Liver (tissue), 9 donors: ENCODE measurements around the gene TMEM98. TPM values are rescaled to one million over a fixed set of nuclear protein-coding genes. Genes with fewer than 3 reads are reported as not detected.
A peak's percentile ranks its signal among the peaks of the same experiment; 100 is the strongest.

Source experiments
- DNase-seq: peaks from one replicate; pipeline ENCODE4 v3.0.0-alpha.2; 2017; ENCODE audit warnings: low spot score
- H3K27ac ChIP-seq, 2 donors: one replicate each; pipeline ENCODE4 v1.7.0; 2013; ENCODE audit warnings: inconsistent platforms in 2 of 2, low read length in 2 of 2, control low read depth in 1 of 2, low read depth in 1 of 2, mild to moderate bottlenecking in 1 of 2
- H3K27me3 ChIP-seq, 4 donors: one replicate each; pipeline versions ENCODE4 v1.6.1 to v1.7.0; 2013; ENCODE audit warnings: low read length in 3 of 4, inconsistent platforms in 1 of 4, mild to moderate bottlenecking in 1 of 4, moderate library complexity in 1 of 4; ENCODE audit not compliant: control insufficient read depth in 4 of 4, insufficient read depth in 4 of 4
- H3K36me3 ChIP-seq, 4 donors: one replicate each; pipeline versions ENCODE4 v1.6.1 to v1.7.0; 2013; ENCODE audit warnings: low read length in 3 of 4, mild to moderate bottlenecking in 3 of 4, low read depth in 1 of 4, moderate library complexity in 1 of 4; ENCODE audit not compliant: control insufficient read depth in 4 of 4, insufficient read depth in 3 of 4
- H3K4me1 ChIP-seq, 4 donors: one replicate each; pipeline versions ENCODE4 v1.6.1 to v1.7.0; 2013; ENCODE audit warnings: low read length in 3 of 4, mild to moderate bottlenecking in 3 of 4, moderate library complexity in 1 of 4; ENCODE audit not compliant: control insufficient read depth in 4 of 4, insufficient read depth in 4 of 4
- H3K4me3 ChIP-seq, 3 donors: one replicate each; pipeline versions ENCODE4 v1.6.1 to v1.7.0; 2013; ENCODE audit warnings: low read length in 3 of 3, control low read depth in 1 of 3, low read depth in 1 of 3, mild to moderate bottlenecking in 1 of 3
- H3K9ac ChIP-seq, 2 donors: one replicate each; pipeline ENCODE4 v1.7.0; 2013; ENCODE audit warnings: low read length in 2 of 2, mild to moderate bottlenecking in 2 of 2, moderate library complexity in 2 of 2, control low read depth in 1 of 2, low read depth in 1 of 2
- H3K9me3 ChIP-seq, 4 donors: one replicate each; pipeline versions ENCODE4 v1.6.1 to v1.7.0; 2013; ENCODE audit warnings: low read length in 3 of 4; ENCODE audit not compliant: control insufficient read depth in 4 of 4
- ATF3 ChIP-seq: IDR thresholded peaks from 2 replicates; pipeline ENCODE4 v1.6.1; 2016; ENCODE audit warnings: antibody characterized with exemption
- CTCF ChIP-seq: fragments of 150-350 bp; IDR thresholded peaks from 2 replicates; pipeline ENCODE4 v1.5.1; 2017; ENCODE audit warnings: improper control_type of control experiment, low read depth, low read length; ENCODE audit not compliant: missing input control
- EGR1 ChIP-seq, 2 donors: IDR thresholded peaks; 2 replicates each; pipeline ENCODE4 v1.6.1; 2016 to 2018; ENCODE audit warnings: antibody characterized with exemption in 2 of 2, low read depth in 2 of 2
- FOXA1 ChIP-seq: IDR thresholded peaks from 2 replicates; pipeline ENCODE4 v1.6.1; 2016; ENCODE audit warnings: antibody characterized with exemption
- FOXA2 ChIP-seq: IDR thresholded peaks from 2 replicates; pipeline ENCODE4 v1.6.1; 2016; ENCODE audit warnings: antibody characterized with exemption
- GABPA ChIP-seq, 2 donors: IDR thresholded peaks in 1 of 2; conservative IDR thresholded peaks in 1 of 2; 2 replicates each; pipeline ENCODE4 v1.6.1; 2016; ENCODE audit warnings: antibody characterized with exemption in 2 of 2, mild to moderate bottlenecking in 1 of 2, moderate library complexity in 1 of 2
- HNF4A ChIP-seq, 2 donors: conservative IDR thresholded peaks; 2 replicates each; pipeline ENCODE4 v1.6.1; 2016; ENCODE audit warnings: antibody characterized with exemption in 2 of 2, mild to moderate bottlenecking in 2 of 2
- HNF4G ChIP-seq: IDR thresholded peaks from 2 replicates; pipeline ENCODE4 v1.6.1; 2016; ENCODE audit warnings: antibody characterized with exemption
- JUND ChIP-seq, 2 donors: IDR thresholded peaks; 2 replicates each; pipeline ENCODE4 v1.6.1; 2016; ENCODE audit warnings: antibody characterized with exemption in 2 of 2
- MAX ChIP-seq: IDR thresholded peaks from 2 replicates; pipeline ENCODE4 v1.6.1; 2016; ENCODE audit warnings: antibody characterized with exemption
- NR2F2 ChIP-seq: IDR thresholded peaks from 2 replicates; pipeline ENCODE4 v1.6.1; 2016; ENCODE audit warnings: antibody characterized with exemption
- RAD21 ChIP-seq, 2 donors: IDR thresholded peaks; 2 replicates each; pipeline ENCODE4 v1.6.1; 2016; ENCODE audit warnings: antibody characterized with exemption in 2 of 2, mild to moderate bottlenecking in 2 of 2
- REST ChIP-seq: IDR thresholded peaks from 2 replicates; pipeline ENCODE4 v1.6.1; 2016; ENCODE audit warnings: antibody characterized with exemption, mild to moderate bottlenecking
- RXRA ChIP-seq, 2 donors: IDR thresholded peaks; 2 replicates each; pipeline ENCODE4 v1.6.1; 2017 to 2018; ENCODE audit warnings: antibody characterized with exemption in 2 of 2, mild to moderate bottlenecking in 1 of 2
- SP1 ChIP-seq: IDR thresholded peaks from 2 replicates; pipeline ENCODE4 v1.6.1; 2018; ENCODE audit warnings: antibody characterized with exemption, mild to moderate bottlenecking
- TAF1 ChIP-seq: conservative IDR thresholded peaks from 2 replicates; pipeline ENCODE4 v1.6.1; 2016; ENCODE audit warnings: antibody characterized with exemption, mild to moderate bottlenecking
- YY1 ChIP-seq: IDR thresholded peaks from 2 replicates; pipeline ENCODE4 v1.6.1; 2016; ENCODE audit warnings: antibody characterized with exemption, mild to moderate bottlenecking
- ZBTB33 ChIP-seq: IDR thresholded peaks from 2 replicates; pipeline ENCODE4 v1.6.1; 2016; ENCODE audit warnings: antibody characterized with exemption
- WGBS: extraction: QIAGEN DNeasy Blood & Tissue Kit; methylation state at CpG from one replicate; pipeline ENCODE4 v1.1.7; 2013; 5-methylcytosine and 5-hydroxymethylcytosine counted together
- polyA plus RNA-seq, 2 donors: library from polyadenylated mRNA; stranded (reverse) in 1 of 2; unstranded in 1 of 2; fragments of 200-250 nt in 1 of 2; fragments of >200 nt in 1 of 2; fragmentation: Nextera tagmentation in 1 of 2; extraction: Ambion mirVana in 1 of 2; gene quantifications; one replicate each; pipeline versions ENCODE4 v1.2.1 to v1.2.3, GENCODE V29; 2013 to 2015
- total RNA-seq, 2 donors: library from RNA; depleted of rRNA; stranded (reverse); fragments of >200 nt; gene quantifications; one replicate each; pipeline ENCODE4 v1.2.3, GENCODE V29; 2014
- donor health status: healthy.
- donor health status: healthy.
- donor health status: healthy.
- donor health status: healthy.
- donor health status: healthy.

Gene TMEM98
- total and polyA plus RNA-seq, 4 donors = 7.0 to 17.5 (median 10.7) TPM

- Histone ChIP-seq H3K9me3 (no peaks in the 10 kb centered on the region), H3K4me3 (no peak overlapping the region), H3K27ac (no peak overlapping the region), H3K36me3 (no peaks in the 10 kb centered on the region), H3K4me1 (peaks cover 2 to 16% (median 7%) of the 10 kb centered on the region in 4 donors), H3K9ac (no peak overlapping the region), H3K27me3 (no peaks in the 10 kb centered on the region)
- no peak for DNase-seq
- TF ChIP-seq HNF4A (conservative IDR thresholded peaks at IDR 0.05) (peak; percentile 43 to 50), CTCF (no peak)
- WGBS = 33% methylated on average over 1 of the region's 1 CpG
These were observed 48.8 kb upstream of the TMEM98 start for GRCh38 chr17:32879134-32879533.

GRCh38 chr17:32880671-32881453 lies 47.1 kb upstream of the TMEM98 start:
- Histone ChIP-seq H3K36me3 (no peaks in the 10 kb centered on the region), H3K4me1 (peaks cover 0 to 11% (median 6%) of the 10 kb centered on the region in 4 donors), H3K9me3 (no peaks in the 10 kb centered on the region), H3K4me3 (no peak overlapping the region), H3K9ac (no peak overlapping the region), H3K27me3 (no peaks in the 10 kb centered on the region), H3K27ac (no peak overlapping the region)
- WGBS = 82% methylated on average over 6 of the region's 6 CpGs
- TF ChIP-seq JUND (IDR thresholded peaks at IDR 0.05) (no peak), YY1 (no peak), SP1 (no peak), HNF4A (conservative IDR thresholded peaks at IDR 0.05) (no peak), EGR1 (IDR thresholded peaks at IDR 0.05; ENCODE audit: low read depth in 2 of 2) (no peak), REST (no peak), RAD21 (IDR thresholded peaks at IDR 0.05) (no peak), RXRA (IDR thresholded peaks at IDR 0.05) (no peak), HNF4G (no peak), ZBTB33 (no peak), TAF1 (no peak), GABPA (IDR thresholded peaks at IDR 0.05 in 1 of 2, conservative IDR thresholded peaks at IDR 0.05 in 1 of 2) (no peak), FOXA2 (no peak), FOXA1 (no peak), ATF3 (no peak), NR2F2 (no peak), MAX (no peak), CTCF (no peak)
- DNase-seq = no peak
